Upper lobe of left lung (tissue), 6 donors: Measurements from ENCODE around the gene PRDX1. TPM values are rescaled to one million over a fixed set of nuclear protein-coding genes. Genes with fewer than 3 reads are reported as not detected.

ENCODE experiments used
- ATAC-seq, 2 donors: fragments of 200-7000 bp; cut with Tn5 transposase; one replicate each; pipeline ENCODE4 v1.9.1; 2022; ENCODE audit warnings: mild to moderate bottlenecking in 2 of 2, moderate library complexity in 2 of 2; ENCODE audit not compliant: low FRiP score in 2 of 2
- DNase-seq, 2 donors: peaks; one replicate each; pipeline ENCODE4 v3.0.0-alpha.2; 2019 to 2020
- H3K27ac ChIP-seq, 4 donors: fragments of 200-600 bp; sonication (generic); one replicate each; pipeline ENCODE4 v1.5.1; 2016 to 2019
- H3K27me3 ChIP-seq, 4 donors: fragments of 200-600 bp; sonication (generic); one replicate each; pipeline ENCODE4 v1.5.1; 2017 to 2019
- H3K36me3 ChIP-seq, 4 donors: fragments of 200-600 bp; sonication (generic); one replicate each; pipeline ENCODE4 v1.5.1; 2016 to 2019
- H3K4me1 ChIP-seq, 4 donors: fragments of 200-600 bp; sonication (generic); one replicate each; pipeline ENCODE4 v1.5.1; 2018 to 2019
- H3K4me3 ChIP-seq, 4 donors: fragments of 200-600 bp; sonication (generic); one replicate each; pipeline ENCODE4 v1.5.1; 2017 to 2019; ENCODE audit warnings: mild to moderate bottlenecking in 2 of 4, moderate library complexity in 1 of 4
- H3K9me3 ChIP-seq, 4 donors: fragments of 200-600 bp; sonication (generic); one replicate each; pipeline ENCODE4 v1.5.1; 2018 to 2019
- CTCF ChIP-seq, 6 experiments: fragments of 450-650 bp in 4 of 6; fragments of 200-600 bp in 2 of 6; sonication (generic) in 2 of 6; IDR thresholded peaks; one replicate each; pipeline ENCODE4 v1.5.1; 2016 to 2019; ENCODE audit warnings: antibody characterized with exemption in 6 of 6
- EP300 ChIP-seq, 4 donors: sonication (generic); formaldehyde crosslinking; IDR thresholded peaks; one replicate each; pipeline ENCODE4 v1.5.1; 2017; ENCODE audit warnings: antibody characterized with exemption in 4 of 4, control low read depth in 2 of 4
- POLR2A ChIP-seq, 4 donors: fragments of 450-650 bp; IDR thresholded peaks; one replicate each; pipeline ENCODE4 v1.5.1; 2016 to 2017; ENCODE audit warnings: antibody characterized with exemption in 4 of 4, mild to moderate bottlenecking in 2 of 4
- POLR2AphosphoS5 ChIP-seq, 2 donors: sonication (generic); formaldehyde crosslinking; IDR thresholded peaks; one replicate each; pipeline ENCODE4 v1.5.1; 2017; ENCODE audit warnings: antibody characterized with exemption in 2 of 2
- WGBS, 2 donors: methylation state at CpG; one replicate each; pipeline ENCODE4 v1.1.5; 2017 to 2018; 5-methylcytosine and 5-hydroxymethylcytosine counted together
- total RNA-seq, 6 donors: library from RNA; depleted of rRNA in 4 of 6; stranded (reverse); fragments of >200 nt in 4 of 6; gene quantifications; one replicate each; pipeline versions ENCODE4 v1.1.0 to v1.2.1, GENCODE V29; 2016 to 2021
- donor health status: DM: no; HTN: no; CAD: no; lungs with moderate emphysema.
- donor health status: DM: no; HTN: yes; CAD: no; lungs with severe emphysema.

PRDX1 gene
- total RNA-seq, 6 donors from 2014 or later: 108 to 468 (median 390) TPM

- DNase-seq (no peak), ATAC-seq (no peak)
- no peak overlapping the region for H3K4me3 ChIP-seq
- peaks cover 23 to 28% (median 26%) of the 10 kb centered on the region in 4 donors for H3K4me1 ChIP-seq
- H3K27ac ChIP-seq: peak overlapping the region in 2 of 4 donors; percentile 1 to 62
- H3K27me3 ChIP-seq: no peaks in the 10 kb centered on the region
- TF ChIP-seq POLR2AphosphoS5 (IDR thresholded peaks at IDR 0.05) (no peak), CTCF (IDR thresholded peaks at IDR 0.05) (no peak), POLR2A (IDR thresholded peaks at IDR 0.05) (no peak), EP300 (IDR thresholded peaks at IDR 0.05) (no peak)
- H3K9me3 ChIP-seq: no peaks in the 10 kb centered on the region
- no peaks in the 10 kb centered on the region for H3K36me3 ChIP-seq
- WGBS, 2 donors: 52 to 60% methylated on average over 5 to 6 of the region's 6 CpGs
Measured at GRCh38 chr1:45545019-45545493, 23.4 kb upstream of the PRDX1 start.

- H3K9me3 ChIP-seq: no peaks in the 10 kb centered on the region
- no peaks in the 10 kb centered on the region for H3K27me3 ChIP-seq
- TF ChIP-seq POLR2AphosphoS5 (IDR thresholded peaks at IDR 0.05) (no peak), EP300 (IDR thresholded peaks at IDR 0.05) (no peak), CTCF (IDR thresholded peaks at IDR 0.05) (no peak), POLR2A (IDR thresholded peaks at IDR 0.05) (no peak)
- WGBS, 2 donors: 75 to 84% methylated on average over 4 of the region's 4 CpGs
- H3K36me3 ChIP-seq: no peaks in the 10 kb centered on the region
- peaks cover 23 to 26% (median 24%) of the 10 kb centered on the region in 4 donors for H3K4me1 ChIP-seq
- no peak for DNase-seq
- peak overlapping the region in 2 of 4 donors; percentile 1 to 62 for H3K27ac ChIP-seq
- no peak for ATAC-seq
- no peak overlapping the region for H3K4me3 ChIP-seq
Measured at GRCh38 chr1:45544530-45544929, 22.8 kb upstream of the PRDX1 start.

GRCh38 chr1:45543581-45544417 lies 22.1 kb upstream of the PRDX1 start:
- Histone ChIP-seq H3K4me3 (peak overlapping the region in 1 of 4 donors; percentile 3), H3K27ac (peak overlapping the region; percentile 17 to 64 (median 46)), H3K4me1 (peaks cover 23 to 26% (median 24%) of the 10 kb centered on the region in 4 donors), H3K27me3 (no peaks in the 10 kb centered on the region), H3K9me3 (no peaks in the 10 kb centered on the region), H3K36me3 (no peaks in the 10 kb centered on the region)
- peak; percentile 83 to 86 for ATAC-seq
- WGBS, 2 donors: 19 to 38% methylated on average over 8 of the region's 8 CpGs
- TF ChIP-seq CTCF (IDR thresholded peaks at IDR 0.05): no peak
- peak in 1 of 4 donors; percentile 40 for TF ChIP-seq EP300 (IDR thresholded peaks at IDR 0.05)
- TF ChIP-seq POLR2A (IDR thresholded peaks at IDR 0.05): peak in 1 of 4 donors; percentile 16
- TF ChIP-seq POLR2AphosphoS5 (IDR thresholded peaks at IDR 0.05): peak in 1 of 2 donors; percentile 58
- DNase-seq: peak in 1 of 2 donors; percentile 82

DNA sequence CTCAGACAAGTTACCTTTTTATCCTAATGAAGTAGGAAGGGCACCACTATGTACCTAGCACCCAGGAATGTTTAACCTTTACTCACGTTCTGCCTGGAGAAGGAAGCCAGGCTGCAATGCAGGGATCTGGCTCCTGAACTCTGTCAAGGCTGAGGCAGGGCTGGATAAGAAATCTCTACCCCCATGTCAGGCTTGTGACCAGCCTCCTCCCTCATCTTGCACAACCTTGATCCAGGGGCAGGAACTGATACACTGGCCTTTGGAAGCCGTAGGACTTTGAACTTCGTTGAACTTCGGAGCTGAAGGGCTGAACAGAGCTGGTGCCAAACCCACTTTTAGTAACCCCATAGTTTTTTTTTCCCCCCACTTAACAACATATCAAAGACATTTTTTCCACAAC lies 20.9 kb upstream of the PRDX1 start:
- Histone ChIP-seq H3K27me3 (no peaks in the 10 kb centered on the region), H3K4me1 (peaks cover 23 to 26% (median 24%) of the 10 kb centered on the region in 4 donors), H3K4me3 (no peak overlapping the region), H3K9me3 (no peaks in the 10 kb centered on the region), H3K36me3 (no peaks in the 10 kb centered on the region), H3K27ac (peak overlapping the region in 2 of 4 donors; percentile 7 to 11)
- WGBS, 2 donors: 44 to 64% methylated on average over 3 to 4 of the region's 4 CpGs
- ATAC-seq: peak in 1 of 2 donors; percentile 72
- TF ChIP-seq CTCF (IDR thresholded peaks at IDR 0.05) (no peak), POLR2AphosphoS5 (IDR thresholded peaks at IDR 0.05) (peak in 1 of 2 donors; percentile 28), EP300 (IDR thresholded peaks at IDR 0.05) (peak in 1 of 4 donors; percentile 41), POLR2A (IDR thresholded peaks at IDR 0.05) (peak in 1 of 4 donors; percentile 77)
- DNase-seq: peak in 1 of 2 donors; percentile 67
